Lower leg skin (tissue), 4 donors: ENCODE measurements around the gene SLC48A1. TPM values are rescaled to one million over a fixed set of nuclear protein-coding genes. Genes with fewer than 3 reads are reported as not detected.

Experiments used
- DNase-seq, 2 donors: peaks; one replicate each; pipeline ENCODE4 v3.0.0-alpha.2; 2019; ENCODE audit warnings: low spot score in 2 of 2
- H3K4me3 ChIP-seq: fragments of 200-600 bp; sonication (generic); 2 replicates; pipeline ENCODE4 v1.5.1; 2017; ENCODE audit warnings: mild to moderate bottlenecking, low read depth; ENCODE audit not compliant: poor library complexity, severe bottlenecking
- POLR2A ChIP-seq, 2 donors: fragments of 450-650 bp; IDR thresholded peaks; one replicate each; pipeline ENCODE4 v1.6.1; 2016 to 2017; ENCODE audit warnings: antibody characterized with exemption in 2 of 2, mild to moderate bottlenecking in 1 of 2, moderate library complexity in 1 of 2
- WGBS, 2 donors: methylation state at CpG; one replicate each; pipeline ENCODE4 v1.1.5; 2018; 5-methylcytosine and 5-hydroxymethylcytosine counted together
- intact Hi-C: fragments of 100-400 bp; cut with DNase I; formaldehyde crosslinking; loops from one replicate; pipeline ENCODE4 v1.15.0; 2023; ENCODE audit warnings: low total_unique reads
- total RNA-seq, 4 donors: library from RNA; depleted of rRNA; stranded (reverse); fragments of >200 nt; gene quantifications; one replicate each; pipeline ENCODE4 v1.1.0, GENCODE V29; 2016
- TF ChIP-seq, protein P1 (sequence below), 3 donors: fragments of 450-650 bp; IDR thresholded peaks; one replicate each; pipeline ENCODE4 v1.5.1; 2016; ENCODE audit warnings: antibody characterized with exemption in 3 of 3, mild to moderate bottlenecking in 3 of 3, moderate library complexity in 2 of 3

SLC48A1 gene
- total RNA-seq, 4 donors from 2014 or later = 28.2 to 51.7 (median 48.6) TPM

DNA sequence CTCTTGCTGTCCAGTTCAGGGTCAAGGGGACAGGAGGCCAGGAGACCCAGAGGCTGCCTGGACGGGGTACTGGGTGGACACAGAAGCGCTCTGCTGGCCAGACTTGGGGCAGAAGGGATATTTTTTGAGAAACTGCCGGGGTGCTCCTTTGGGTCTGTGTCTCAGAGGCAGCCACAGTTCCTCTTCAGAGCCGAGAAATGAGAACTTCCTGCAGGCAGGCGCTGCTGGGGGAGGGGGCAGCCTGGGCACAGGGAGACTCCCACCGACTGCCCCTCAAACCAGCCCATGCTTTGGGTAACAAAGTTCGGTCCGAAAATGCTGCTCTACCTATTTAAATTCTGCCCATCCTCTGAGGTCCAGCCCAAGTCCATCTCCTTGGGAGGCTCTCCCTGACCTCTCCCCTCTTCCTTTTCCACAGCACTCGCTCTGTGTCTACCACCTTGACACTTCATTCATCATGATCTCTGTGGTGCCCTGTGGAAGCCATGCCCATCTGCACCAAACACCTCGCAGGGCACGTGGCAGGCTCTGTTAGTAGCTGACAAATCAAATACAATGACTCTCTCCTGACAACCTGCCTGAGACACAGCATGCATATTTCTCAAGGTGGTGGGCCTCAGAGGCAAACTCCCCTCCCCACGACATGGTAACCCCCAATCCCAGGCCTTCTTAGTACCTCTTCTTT lies 30.3 kb downstream of the SLC48A1 start:
- H3K4me3 ChIP-seq = no peak overlapping the region
- intact Hi-C loops = no loop called here
- no peak for DNase-seq
- 75 to 77% methylated on average over 12 of the region's 12 CpGs for WGBS, 2 donors
- TF ChIP-seq POLR2A (IDR thresholded peaks at IDR 0.05) = no peak
- TF ChIP-seq, protein P1, sequence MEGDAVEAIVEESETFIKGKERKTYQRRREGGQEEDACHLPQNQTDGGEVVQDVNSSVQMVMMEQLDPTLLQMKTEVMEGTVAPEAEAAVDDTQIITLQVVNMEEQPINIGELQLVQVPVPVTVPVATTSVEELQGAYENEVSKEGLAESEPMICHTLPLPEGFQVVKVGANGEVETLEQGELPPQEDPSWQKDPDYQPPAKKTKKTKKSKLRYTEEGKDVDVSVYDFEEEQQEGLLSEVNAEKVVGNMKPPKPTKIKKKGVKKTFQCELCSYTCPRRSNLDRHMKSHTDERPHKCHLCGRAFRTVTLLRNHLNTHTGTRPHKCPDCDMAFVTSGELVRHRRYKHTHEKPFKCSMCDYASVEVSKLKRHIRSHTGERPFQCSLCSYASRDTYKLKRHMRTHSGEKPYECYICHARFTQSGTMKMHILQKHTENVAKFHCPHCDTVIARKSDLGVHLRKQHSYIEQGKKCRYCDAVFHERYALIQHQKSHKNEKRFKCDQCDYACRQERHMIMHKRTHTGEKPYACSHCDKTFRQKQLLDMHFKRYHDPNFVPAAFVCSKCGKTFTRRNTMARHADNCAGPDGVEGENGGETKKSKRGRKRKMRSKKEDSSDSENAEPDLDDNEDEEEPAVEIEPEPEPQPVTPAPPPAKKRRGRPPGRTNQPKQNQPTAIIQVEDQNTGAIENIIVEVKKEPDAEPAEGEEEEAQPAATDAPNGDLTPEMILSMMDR (IDR thresholded peaks at IDR 0.05) = no peak

DNA sequence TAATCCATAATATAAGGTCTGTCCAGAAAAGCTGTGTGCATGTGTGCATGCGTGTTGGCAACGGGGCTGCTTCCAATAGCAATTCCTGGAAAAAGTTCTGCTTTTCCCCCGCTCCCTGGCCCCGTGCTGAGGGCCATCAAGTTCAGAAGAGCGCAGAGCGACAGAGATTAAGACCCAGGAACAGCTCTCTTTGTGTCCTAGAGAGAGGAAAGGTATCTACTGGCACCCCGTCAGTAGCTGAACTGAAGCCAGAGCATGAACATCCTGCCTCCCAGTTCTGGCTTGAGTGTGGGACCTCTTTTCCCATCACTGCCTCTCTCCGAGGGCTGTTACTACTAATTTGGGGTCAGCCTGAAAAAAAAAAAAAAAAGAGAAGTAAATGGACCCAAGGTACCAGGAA lies 31.1 kb downstream of the SLC48A1 start:
- TF ChIP-seq, protein P1 (IDR thresholded peaks at IDR 0.05) = no peak
- TF ChIP-seq POLR2A (IDR thresholded peaks at IDR 0.05) = no peak
- WGBS, 2 donors = 56 to 58% methylated on average over 8 of the region's 8 CpGs
- H3K4me3 ChIP-seq = no peak overlapping the region
- intact Hi-C loops = no loop called here
- no peak for DNase-seq

DNA sequence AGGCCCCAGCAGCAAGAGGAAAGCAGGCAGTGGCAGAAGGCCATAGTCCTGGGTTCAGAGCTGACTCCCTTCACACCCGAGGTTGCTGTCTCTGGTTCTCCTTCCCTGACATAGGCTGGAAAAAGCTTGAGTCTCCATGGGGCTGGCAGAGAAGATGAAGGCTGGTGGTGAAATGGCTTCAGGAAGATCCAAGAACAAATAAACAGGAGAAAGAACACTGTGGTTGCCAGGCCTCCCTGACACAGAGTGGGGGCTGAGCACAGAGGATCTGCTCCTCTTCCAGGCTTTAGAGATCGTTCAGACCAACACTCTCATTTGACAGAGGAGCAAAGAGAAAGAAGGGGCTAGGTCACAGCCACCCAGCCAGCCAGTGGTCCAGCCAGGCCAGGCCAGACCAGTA lies 32.4 kb downstream of the SLC48A1 start:
- TF ChIP-seq, protein P1 (IDR thresholded peaks at IDR 0.05) = no peak
- no peak for TF ChIP-seq POLR2A (IDR thresholded peaks at IDR 0.05)
- 28 to 39% methylated on average over 2 of the region's 2 CpGs for WGBS, 2 donors
- H3K4me3 ChIP-seq = no peak overlapping the region
- no peak for DNase-seq
- intact Hi-C loops = no loop called here

DNA sequence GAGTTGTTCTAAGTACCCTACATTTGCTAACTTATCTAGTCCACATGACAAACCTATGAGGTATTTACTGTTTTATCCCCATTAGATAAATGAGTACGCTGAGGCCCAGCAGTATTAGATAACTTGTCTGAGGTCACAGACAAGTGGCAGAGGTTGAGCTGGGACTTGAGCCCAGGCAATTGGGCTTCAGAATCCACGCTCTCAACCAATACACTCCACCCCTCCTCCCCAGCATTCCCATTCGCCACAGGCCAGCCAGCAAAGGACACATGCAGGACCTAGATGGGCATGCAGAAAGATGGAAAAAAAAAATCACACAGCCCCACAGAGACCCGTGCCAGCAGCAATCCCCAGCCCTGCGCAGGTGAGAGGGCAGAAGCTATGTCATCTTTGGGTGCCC lies 34.3 kb downstream of the SLC48A1 start:
- no peak for TF ChIP-seq POLR2A (IDR thresholded peaks at IDR 0.05)
- TF ChIP-seq, protein P1 (IDR thresholded peaks at IDR 0.05) = no peak
- no peak overlapping the region for H3K4me3 ChIP-seq
- intact Hi-C loops = no loop called here
- 61 to 63% methylated on average over 5 of the region's 5 CpGs for WGBS, 2 donors
- no peak for DNase-seq

DNA sequence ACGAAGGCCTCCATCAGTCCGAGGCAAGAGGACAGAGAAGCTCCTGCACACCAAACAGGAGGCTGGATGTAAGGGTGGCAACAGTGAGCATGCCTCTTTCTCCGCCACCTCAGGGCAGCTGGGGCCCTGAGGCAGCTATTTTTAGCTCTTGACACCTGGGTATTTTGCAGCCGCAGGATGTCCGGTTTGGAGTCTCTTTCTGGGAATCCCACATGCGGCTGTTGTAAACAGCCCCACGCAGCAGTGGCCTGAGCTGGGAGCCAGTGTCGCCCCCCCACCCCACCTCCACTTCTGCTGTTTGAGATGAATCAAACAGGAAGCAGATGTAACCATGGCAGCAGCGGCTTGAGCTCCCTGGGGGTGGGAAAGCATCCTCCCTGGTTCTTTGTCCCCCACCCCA lies 35.0 kb downstream of the SLC48A1 start:
- intact Hi-C loops = no loop called here
- no peak overlapping the region for H3K4me3 ChIP-seq
- no peak for DNase-seq
- WGBS, 2 donors = 32 to 35% methylated on average over 8 to 9 of the region's 9 CpGs
- no peak for TF ChIP-seq POLR2A (IDR thresholded peaks at IDR 0.05)
- TF ChIP-seq, protein P1 (IDR thresholded peaks at IDR 0.05) = no peak
